ENCODE data around the gene SPOCD1.

GRCh38 chr1:31765041-31765467, 50.8 kb downstream of the SPOCD1 start:
- no peak; the same call in 1 of the 2 replicates for TF ChIP-seq CTCF (IDR thresholded peaks at IDR 0.05)
- TF ChIP-seq REST (IDR thresholded peaks at IDR 0.05; ENCODE audit: insufficient read depth in 1 of 2, low read depth in 2 of 2, low read length in 1 of 2) = no peak
- TF ChIP-seq POLR2AphosphoS5 (IDR thresholded peaks at IDR 0.05; ENCODE audit: low read depth, low read length) = no peak

All from Panc1 (cell line).